Neuronal stem cell (in vitro differentiated cells): ENCODE data around the gene TSPAN1.

ENCODE experiments used
- DNase-seq: peaks from one replicate; pipeline ENCODE4 v3.0.0-alpha.2; 2013; ENCODE audit warnings: low spot score
- H2AFZ ChIP-seq: one replicate; pipeline ENCODE4 v1.6.1; 2013; ENCODE audit warnings: mild to moderate bottlenecking, low read length, inconsistent platforms
- H2AK5ac ChIP-seq: 2 replicates; pipeline ENCODE4 v1.6.1; 2013; ENCODE audit warnings: low read depth, mild to moderate bottlenecking, inconsistent platforms, low read length, moderate library complexity, mixed read lengths
- H2BK120ac ChIP-seq: 2 replicates; pipeline ENCODE4 v1.6.1; 2013; ENCODE audit warnings: low read depth, mild to moderate bottlenecking, inconsistent platforms, low read length, moderate library complexity, mixed read lengths
- H2BK12ac ChIP-seq: one replicate; pipeline ENCODE4 v1.6.1; 2013; ENCODE audit warnings: low read length, inconsistent platforms
- H2BK15ac ChIP-seq: 2 replicates; pipeline ENCODE4 v1.6.1; 2013; ENCODE audit warnings: mild to moderate bottlenecking, low read length, inconsistent platforms, mixed read lengths
- H2BK5ac ChIP-seq: one replicate; pipeline ENCODE4 v1.6.1; 2013; ENCODE audit warnings: inconsistent platforms, mild to moderate bottlenecking, low read length, moderate library complexity
- H3K14ac ChIP-seq: one replicate; pipeline ENCODE4 v1.6.1; 2013; ENCODE audit warnings: low read length, inconsistent platforms
- H3K18ac ChIP-seq: 2 replicates; pipeline ENCODE4 v1.6.1; 2013; ENCODE audit warnings: low read length, inconsistent platforms
- H3K23ac ChIP-seq: 2 replicates; pipeline ENCODE4 v1.6.1; 2013; ENCODE audit warnings: low read depth, mild to moderate bottlenecking, mixed read lengths, low read length, inconsistent platforms; ENCODE audit not compliant: poor library complexity
- H3K27ac ChIP-seq: replicated peaks from 3 replicates; pipeline ENCODE4 v1.5.1; 2013; ENCODE audit warnings: low read length, inconsistent platforms
- H3K27me3 ChIP-seq, 3 experiments: 2 replicates each; pipeline ENCODE4 v1.6.1; 2013; ENCODE audit warnings: low read length in 3 of 3, mild to moderate bottlenecking in 2 of 3, inconsistent platforms in 1 of 3, low read depth in 1 of 3, mixed read lengths in 1 of 3, moderate library complexity in 1 of 3; ENCODE audit not compliant: control insufficient read depth in 3 of 3, insufficient read depth in 3 of 3
- H3K36me3 ChIP-seq, 2 donors: replicated peaks in 1 of 2; 2 replicates each; pipeline ENCODE4 v1.6.1; 2013; ENCODE audit warnings: low read length in 2 of 2; ENCODE audit not compliant: control insufficient read depth in 2 of 2, insufficient read depth in 2 of 2
- H3K4ac ChIP-seq: 2 replicates; pipeline ENCODE4 v1.6.1; 2013; ENCODE audit warnings: inconsistent platforms, mild to moderate bottlenecking, low read length, moderate library complexity
- H3K4me1 ChIP-seq, 2 donors: 1 replicate in 1 of 2; 2 replicates in 1 of 2; pipeline ENCODE4 v1.6.1; 2013; ENCODE audit warnings: low read length in 2 of 2, low read depth in 1 of 2; ENCODE audit not compliant: control insufficient read depth in 2 of 2, insufficient read depth in 1 of 2
- H3K4me2 ChIP-seq: one replicate; pipeline ENCODE4 v1.6.1; 2013; ENCODE audit warnings: mild to moderate bottlenecking, low read length, inconsistent platforms; ENCODE audit not compliant: insufficient read depth, poor library complexity, severe bottlenecking
- H3K4me3 ChIP-seq, 2 donors: 2 replicates each; pipeline ENCODE4 v1.5.1; 2013; ENCODE audit warnings: low read length in 2 of 2, mild to moderate bottlenecking in 2 of 2, inconsistent platforms in 1 of 2, moderate library complexity in 1 of 2
- H3K79me1 ChIP-seq: one replicate; pipeline ENCODE4 v1.6.1; 2013; ENCODE audit warnings: low read depth, mild to moderate bottlenecking, inconsistent platforms, low read length, moderate library complexity
- H3K9ac ChIP-seq: one replicate; pipeline ENCODE4 v1.6.1; 2013; ENCODE audit warnings: mild to moderate bottlenecking, low read depth, low read length, inconsistent platforms; ENCODE audit not compliant: poor library complexity
- H3K9me3 ChIP-seq, 2 donors: replicated peaks in 1 of 2; 2 replicates each; pipeline versions ENCODE3 to v1.6.1; 2013; ENCODE audit warnings: low read length in 2 of 2, mild to moderate bottlenecking in 2 of 2, inconsistent platforms in 1 of 2, low read depth in 1 of 2, mixed read lengths in 1 of 2, moderate library complexity in 1 of 2; ENCODE audit not compliant: control insufficient read depth in 2 of 2, insufficient read depth in 1 of 2
- H4K8ac ChIP-seq: one replicate; pipeline ENCODE4 v1.6.1; 2013; ENCODE audit warnings: low read depth, mild to moderate bottlenecking, inconsistent platforms, low read length, moderate library complexity
- H4K91ac ChIP-seq: one replicate; pipeline ENCODE4 v1.6.1; 2013; ENCODE audit warnings: low read length, low read depth, mild to moderate bottlenecking, inconsistent platforms; ENCODE audit not compliant: poor library complexity
- WGBS, 2 donors: extraction: QIAGEN DNeasy Blood & Tissue Kit; methylation state at CpG; one replicate each; pipeline ENCODE4 v1.1.7; 2013; ENCODE audit warnings: missing lambda C conversion rate in 2 of 2, mixed read lengths in 1 of 2; ENCODE audit not compliant: insufficient read length in 2 of 2, insufficient replicate concordance in 1 of 2; ENCODE audit errors: extremely low coverage in 2 of 2; 5-methylcytosine and 5-hydroxymethylcytosine counted together

Gene TSPAN1

DNA sequence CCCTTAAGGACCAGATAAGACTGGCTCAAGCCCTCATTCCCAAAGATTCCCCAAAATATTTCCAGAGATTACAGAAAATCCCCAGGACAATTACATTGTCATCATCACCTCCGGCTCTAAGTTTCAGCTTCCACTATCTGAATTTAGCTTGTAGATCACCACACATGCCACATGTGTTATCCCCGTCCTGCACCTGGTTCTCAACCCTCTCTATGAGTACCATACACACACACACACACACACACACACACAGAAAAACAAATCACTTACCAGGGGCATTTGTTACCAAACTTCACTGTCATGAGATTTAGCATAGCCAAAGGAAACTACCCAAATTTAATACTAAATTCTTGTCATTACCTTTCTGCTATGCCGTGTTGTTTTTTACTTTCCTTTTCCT lies 15.4 kb upstream of the TSPAN1 start:
- Histone ChIP-seq H2BK120ac (no peak overlapping the region), H4K8ac (no peak overlapping the region), H2AFZ (no peak overlapping the region), H3K23ac (no peak overlapping the region), H3K79me1 (no peaks in the 10 kb centered on the region), H3K27me3 (peaks cover 0 to 12% (median 0%) of the 10 kb centered on the region in 3 experiments), H3K4me1 (no peaks in the 10 kb centered on the region), H3K14ac (no peak overlapping the region), H3K36me3 (no peaks in the 10 kb centered on the region), H2BK5ac (no peak overlapping the region), H3K9ac (no peak overlapping the region), H3K9me3 (no peaks in the 10 kb centered on the region), H3K4me2 (no peak overlapping the region), H4K91ac (no peak overlapping the region), H2BK15ac (no peak overlapping the region), H3K18ac (no peak overlapping the region), H3K27ac (no peak overlapping the region), H3K4ac (no peak overlapping the region), H2AK5ac (no peak overlapping the region), H2BK12ac (no peak overlapping the region), H3K4me3 (no peak overlapping the region)
- DNase-seq: no peak
- WGBS, 2 donors: no CpG with 5 or more reads among the region's 3 CpGs

DNA sequence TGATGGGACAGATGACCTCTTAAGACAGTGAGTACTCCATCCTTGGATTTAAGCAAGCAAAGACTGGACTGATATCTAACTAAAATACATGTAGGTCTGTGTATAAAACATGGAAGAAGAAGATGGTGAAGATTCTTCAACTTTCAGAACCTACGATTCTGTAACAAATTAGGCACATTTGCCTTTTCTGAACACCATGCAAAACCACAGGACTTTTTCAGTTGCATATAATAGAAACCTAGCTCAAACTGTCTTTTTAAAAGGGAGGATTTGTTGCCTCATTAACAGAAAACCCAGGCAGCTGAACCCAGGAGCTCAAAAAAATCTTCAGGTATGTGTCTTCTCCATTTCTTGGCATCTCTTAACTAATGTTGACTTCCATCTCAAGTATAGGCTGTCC lies 14.7 kb upstream of the TSPAN1 start:
- Histone ChIP-seq H3K27me3 (peaks cover 0 to 12% (median 0%) of the 10 kb centered on the region in 3 experiments), H2AK5ac (no peak overlapping the region), H3K9ac (no peak overlapping the region), H3K4ac (no peak overlapping the region), H3K23ac (no peak overlapping the region), H3K27ac (no peak overlapping the region), H3K4me2 (no peak overlapping the region), H2AFZ (no peak overlapping the region), H3K36me3 (no peaks in the 10 kb centered on the region), H4K91ac (no peak overlapping the region), H3K14ac (no peak overlapping the region), H2BK120ac (no peak overlapping the region), H3K18ac (no peak overlapping the region), H3K4me1 (no peaks in the 10 kb centered on the region), H2BK15ac (no peak overlapping the region), H3K4me3 (no peak overlapping the region), H4K8ac (no peak overlapping the region), H3K9me3 (no peaks in the 10 kb centered on the region), H2BK12ac (no peak overlapping the region), H3K79me1 (no peaks in the 10 kb centered on the region), H2BK5ac (no peak overlapping the region)
- DNase-seq: no peak
- WGBS, 2 donors: no CpG with 5 or more reads among the region's 1 CpG

GRCh38 chr1:46166521-46167462 lies 8.1 kb upstream of the TSPAN1 start:
- Histone ChIP-seq H3K4ac (peak overlapping the region; percentile 44), H3K9me3 (no peaks in the 10 kb centered on the region), H3K23ac (peak overlapping the region; percentile 49), H3K4me1 (peaks cover 0 to 7% of the 10 kb centered on the region in 2 donors), H3K18ac (peak overlapping the region; percentile 65), H2BK5ac (peak overlapping the region; percentile 32), H2AK5ac (peak overlapping the region; percentile 9), H3K36me3 (no peaks in the 10 kb centered on the region), H2BK120ac (no peak overlapping the region), H3K14ac (no peak overlapping the region), H2BK12ac (peak overlapping the region; percentile 16), H3K4me2 (peak overlapping the region; percentile 29), H3K79me1 (no peaks in the 10 kb centered on the region), H4K8ac (peak overlapping the region; percentile 49), H2BK15ac (peak overlapping the region; percentile 82), H3K4me3 (peak overlapping the region in 1 of 2 donors; percentile 63), H2AFZ (peak overlapping the region; percentile 35), H3K9ac (no peak overlapping the region), H3K27me3 (peaks cover 0 to 39% (median 15%) of the 10 kb centered on the region in 3 experiments), H3K27ac (no peak overlapping the region), H4K91ac (no peak overlapping the region)
- DNase-seq: no peak
- no CpG with 5 or more reads among the region's 47 CpGs for WGBS, 2 donors

DNA sequence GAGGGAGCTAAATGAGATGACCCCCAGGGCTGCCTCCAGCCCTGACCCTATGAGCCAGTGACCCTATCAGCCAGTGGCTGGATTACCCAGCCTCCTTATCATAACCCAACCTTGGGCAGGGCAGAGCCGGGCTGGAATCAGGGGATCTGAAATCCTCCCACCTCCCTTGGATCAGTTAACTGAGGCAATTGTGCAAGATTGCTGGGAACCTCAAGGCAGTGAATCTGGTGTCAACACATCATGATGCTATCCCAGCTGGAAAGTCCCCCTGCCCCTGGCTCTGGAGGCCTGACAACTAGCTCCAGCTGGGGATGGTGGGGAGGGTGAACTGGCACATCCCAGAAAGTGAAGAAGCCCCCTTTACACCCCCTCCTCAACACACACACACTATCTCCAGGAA lies 6.4 kb upstream of the TSPAN1 start:
- Histone ChIP-seq H2BK5ac (no peak overlapping the region), H2BK120ac (no peak overlapping the region)

More for the DNA sequence above, 6.4 kb upstream of the TSPAN1 start:
- DNase-seq: no peak
- H3K23ac ChIP-seq: no peak overlapping the region
- no peak overlapping the region for H3K9ac ChIP-seq
- no peak overlapping the region for H4K91ac ChIP-seq
- no peak overlapping the region for H3K4me3 ChIP-seq
- H3K4me1 ChIP-seq: peaks cover 4 to 11% of the 10 kb centered on the region in 2 donors
- peaks cover 0 to 39% (median 15%) of the 10 kb centered on the region in 3 experiments for H3K27me3 ChIP-seq
- H3K79me1 ChIP-seq: no peaks in the 10 kb centered on the region
- H3K9me3 ChIP-seq: no peaks in the 10 kb centered on the region
- no peak overlapping the region for H4K8ac ChIP-seq
- no peak overlapping the region for H3K27ac ChIP-seq
- no peak overlapping the region for H3K4ac ChIP-seq
- no peaks in the 10 kb centered on the region for H3K36me3 ChIP-seq
- no peak overlapping the region for H2BK12ac ChIP-seq
- WGBS, 2 donors: no CpG with 5 or more reads among the region's 1 CpG
- no peak overlapping the region for H2BK15ac ChIP-seq
- no peak overlapping the region for H3K4me2 ChIP-seq
- peak overlapping the region; percentile 44 for H3K18ac ChIP-seq
- H3K14ac ChIP-seq: no peak overlapping the region
- H2AK5ac ChIP-seq: no peak overlapping the region
- no peak overlapping the region for H2AFZ ChIP-seq
